ENCODE measurements around the gene AP1G1.

DNA sequence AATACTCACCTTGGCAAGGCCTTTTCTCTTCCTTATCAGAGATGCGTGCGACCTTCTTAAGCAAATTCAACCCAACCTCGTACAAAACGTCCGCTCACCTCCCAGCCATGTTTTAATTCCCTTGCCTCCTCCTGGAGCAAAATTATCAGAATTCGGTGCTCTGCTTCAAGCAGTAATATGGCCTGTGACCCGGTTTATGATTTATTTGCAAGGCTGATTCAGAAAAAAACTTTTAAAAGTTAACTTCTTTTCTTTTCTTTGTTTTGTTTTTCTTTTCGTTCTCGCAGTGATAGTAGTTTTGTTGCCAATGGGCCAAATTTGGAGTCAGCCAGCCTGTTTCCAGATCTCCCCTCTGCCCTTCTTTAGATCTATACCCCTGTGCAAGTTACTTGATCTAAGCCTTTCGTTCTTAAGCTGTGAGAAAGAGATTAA is 84.3 kb downstream of the AP1G1 start, which contains the start of gene PHLPP2:
- TF ChIP-seq BCL11A (tag by site-specific recombination; IDR thresholded peaks at IDR 0.05; ENCODE audit: low read depth), result no peak
- no peak for TF ChIP-seq ZNF146 (tag by site-specific recombination; IDR thresholded peaks at IDR 0.05)
- TF ChIP-seq, protein P1, sequence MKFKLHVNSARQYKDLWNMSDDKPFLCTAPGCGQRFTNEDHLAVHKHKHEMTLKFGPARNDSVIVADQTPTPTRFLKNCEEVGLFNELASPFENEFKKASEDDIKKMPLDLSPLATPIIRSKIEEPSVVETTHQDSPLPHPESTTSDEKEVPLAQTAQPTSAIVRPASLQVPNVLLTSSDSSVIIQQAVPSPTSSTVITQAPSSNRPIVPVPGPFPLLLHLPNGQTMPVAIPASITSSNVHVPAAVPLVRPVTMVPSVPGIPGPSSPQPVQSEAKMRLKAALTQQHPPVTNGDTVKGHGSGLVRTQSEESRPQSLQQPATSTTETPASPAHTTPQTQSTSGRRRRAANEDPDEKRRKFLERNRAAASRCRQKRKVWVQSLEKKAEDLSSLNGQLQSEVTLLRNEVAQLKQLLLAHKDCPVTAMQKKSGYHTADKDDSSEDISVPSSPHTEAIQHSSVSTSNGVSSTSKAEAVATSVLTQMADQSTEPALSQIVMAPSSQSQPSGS (tag by site-specific recombination; IDR thresholded peaks at IDR 0.05; ENCODE audit: low read depth), result no peak
- no peak for TF ChIP-seq SCRT2 (tag by site-specific recombination; IDR thresholded peaks at IDR 0.05)
- TF ChIP-seq, protein P2, sequence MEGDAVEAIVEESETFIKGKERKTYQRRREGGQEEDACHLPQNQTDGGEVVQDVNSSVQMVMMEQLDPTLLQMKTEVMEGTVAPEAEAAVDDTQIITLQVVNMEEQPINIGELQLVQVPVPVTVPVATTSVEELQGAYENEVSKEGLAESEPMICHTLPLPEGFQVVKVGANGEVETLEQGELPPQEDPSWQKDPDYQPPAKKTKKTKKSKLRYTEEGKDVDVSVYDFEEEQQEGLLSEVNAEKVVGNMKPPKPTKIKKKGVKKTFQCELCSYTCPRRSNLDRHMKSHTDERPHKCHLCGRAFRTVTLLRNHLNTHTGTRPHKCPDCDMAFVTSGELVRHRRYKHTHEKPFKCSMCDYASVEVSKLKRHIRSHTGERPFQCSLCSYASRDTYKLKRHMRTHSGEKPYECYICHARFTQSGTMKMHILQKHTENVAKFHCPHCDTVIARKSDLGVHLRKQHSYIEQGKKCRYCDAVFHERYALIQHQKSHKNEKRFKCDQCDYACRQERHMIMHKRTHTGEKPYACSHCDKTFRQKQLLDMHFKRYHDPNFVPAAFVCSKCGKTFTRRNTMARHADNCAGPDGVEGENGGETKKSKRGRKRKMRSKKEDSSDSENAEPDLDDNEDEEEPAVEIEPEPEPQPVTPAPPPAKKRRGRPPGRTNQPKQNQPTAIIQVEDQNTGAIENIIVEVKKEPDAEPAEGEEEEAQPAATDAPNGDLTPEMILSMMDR (tag by site-specific recombination; IDR thresholded peaks at IDR 0.05), result no peak
- TF ChIP-seq HOXA7 (CRISPR knock-in tag; IDR thresholded peaks at IDR 0.05; ENCODE audit: borderline replicate concordance), result no peak
- TF ChIP-seq, protein P3, sequence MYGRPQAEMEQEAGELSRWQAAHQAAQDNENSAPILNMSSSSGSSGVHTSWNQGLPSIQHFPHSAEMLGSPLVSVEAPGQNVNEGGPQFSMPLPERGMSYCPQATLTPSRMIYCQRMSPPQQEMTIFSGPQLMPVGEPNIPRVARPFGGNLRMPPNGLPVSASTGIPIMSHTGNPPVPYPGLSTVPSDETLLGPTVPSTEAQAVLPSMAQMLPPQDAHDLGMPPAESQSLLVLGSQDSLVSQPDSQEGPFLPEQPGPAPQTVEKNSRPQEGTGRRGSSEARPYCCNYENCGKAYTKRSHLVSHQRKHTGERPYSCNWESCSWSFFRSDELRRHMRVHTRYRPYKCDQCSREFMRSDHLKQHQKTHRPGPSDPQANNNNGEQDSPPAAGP (tag by site-specific recombination; IDR thresholded peaks at IDR 0.05), result no peak

Data from HEK293 (cell line).